GM10266 (cell line): ENCODE measurements around the gene AP1G2.
"Not testable (repeated sequence)": the region's sequence is repeated elsewhere in the genome, so short reads cannot be mapped to it uniquely, and the experiment has no call there.

Source experiments
- DNase-seq: peaks from one replicate; pipeline ENCODE4 v3.0.0; 2012; ENCODE audit errors: extremely low spot score
- CTCF ChIP-seq: IDR thresholded peaks from 2 replicates; pipeline ENCODE4 v1.5.1; 2012; ENCODE audit warnings: mild to moderate bottlenecking, low read depth; ENCODE audit not compliant: control insufficient read depth, insufficient read depth; ENCODE audit errors: missing control alignments

The AP1G2 gene

GRCh38 chr14:23538785-23539184, 28.8 kb downstream of the AP1G2 start:
- TF ChIP-seq CTCF, result no peak
- no peak for DNase-seq

DNA sequence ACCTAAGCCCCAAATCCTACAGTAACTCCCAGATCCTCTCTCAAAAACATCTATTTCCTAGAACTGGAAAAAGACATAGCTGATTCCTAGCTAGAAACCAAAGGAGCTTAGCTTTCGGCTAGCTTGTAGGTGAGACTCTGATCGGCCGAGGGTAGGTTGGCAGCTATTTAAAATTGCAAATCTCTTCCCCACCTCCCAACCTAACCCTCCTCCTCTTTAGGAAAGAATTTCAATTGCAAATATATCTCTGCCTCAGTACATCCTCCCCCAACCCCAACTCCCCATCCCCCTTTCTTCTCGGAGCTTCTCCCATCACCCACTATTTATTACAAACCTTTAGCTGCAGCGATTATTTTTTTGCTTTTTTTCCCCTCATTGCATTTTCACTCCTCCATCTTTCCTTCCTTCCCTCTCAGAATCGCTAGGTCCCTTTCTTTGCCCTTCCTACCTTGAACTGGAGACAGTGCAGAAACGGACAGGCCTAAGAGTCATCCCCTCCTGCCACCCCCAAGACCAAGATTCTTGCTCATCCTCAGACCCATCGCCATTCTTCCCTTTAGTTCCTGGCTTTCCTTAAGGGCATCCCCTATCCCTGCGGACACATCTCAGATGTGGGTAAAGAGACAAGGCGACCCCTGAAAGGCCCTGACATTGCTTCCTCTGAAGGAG, 29.4 kb downstream of the AP1G2 start:
- no peak for TF ChIP-seq CTCF
- DNase-seq, result no peak

DNA sequence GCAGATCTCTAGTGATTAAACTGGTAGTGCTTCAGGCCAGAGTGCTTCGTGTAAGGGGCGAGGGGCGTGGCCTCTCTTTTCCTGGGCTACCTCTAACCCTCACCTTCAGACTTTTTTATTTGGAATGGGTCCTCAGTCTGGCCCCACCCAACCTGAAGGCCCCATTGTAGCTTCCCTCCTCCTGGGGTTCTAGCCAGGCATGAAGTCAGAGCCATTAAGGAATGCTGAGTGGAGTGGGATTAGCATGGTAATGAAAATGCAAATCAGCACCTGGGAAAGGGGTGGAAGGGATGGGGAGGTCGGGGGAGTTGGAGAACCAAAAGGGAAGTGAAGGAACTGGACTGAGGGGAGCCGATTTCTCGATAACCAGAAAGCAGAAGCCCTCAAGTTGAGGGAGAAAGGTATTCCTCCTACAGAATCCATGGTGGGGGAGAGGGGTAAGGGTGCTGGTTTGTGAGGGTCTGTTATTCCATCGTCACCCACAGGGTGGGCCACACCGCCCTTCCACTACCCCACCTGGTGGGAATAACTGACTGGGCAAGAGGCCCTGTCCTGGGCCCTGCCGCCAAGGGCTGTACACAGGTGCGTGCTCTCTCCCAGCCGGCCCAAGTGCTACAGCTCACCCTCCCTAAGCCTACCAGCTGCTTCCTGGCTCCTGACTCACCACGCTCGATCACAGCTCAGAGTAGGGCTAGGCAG, 30.1 kb downstream of the AP1G2 start:
- DNase-seq, result no peak
- no peak for TF ChIP-seq CTCF

- not testable (repeated sequence) for DNase-seq
Observed at GRCh38 chr14:23536906-23537305, 30.7 kb downstream of the AP1G2 start.

- TF ChIP-seq CTCF, result no peak
- no peak for DNase-seq
Observed at GRCh38 chr14:23536494-23536893, 31.1 kb downstream of the AP1G2 start.

DNA sequence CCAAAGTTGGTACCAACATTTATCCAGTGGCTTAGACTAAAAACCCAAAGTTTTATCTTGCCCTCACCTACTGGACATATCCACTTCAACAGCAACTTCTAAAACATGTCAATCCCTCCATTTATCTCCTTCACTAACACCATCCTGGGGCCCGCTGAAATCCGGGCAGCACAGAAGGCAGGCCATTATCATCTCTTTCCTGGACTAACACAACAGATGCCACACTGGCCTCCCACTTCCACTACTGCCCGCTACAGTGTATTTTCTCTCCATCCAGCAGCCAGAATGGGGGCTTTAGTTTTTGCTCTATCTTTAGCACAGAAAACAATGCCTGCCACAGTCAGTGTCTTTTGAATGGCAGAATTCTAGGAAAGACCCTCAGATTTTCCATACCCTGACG, 31.6 kb downstream of the AP1G2 start:
- no peak for DNase-seq
- no peak for TF ChIP-seq CTCF

DNA sequence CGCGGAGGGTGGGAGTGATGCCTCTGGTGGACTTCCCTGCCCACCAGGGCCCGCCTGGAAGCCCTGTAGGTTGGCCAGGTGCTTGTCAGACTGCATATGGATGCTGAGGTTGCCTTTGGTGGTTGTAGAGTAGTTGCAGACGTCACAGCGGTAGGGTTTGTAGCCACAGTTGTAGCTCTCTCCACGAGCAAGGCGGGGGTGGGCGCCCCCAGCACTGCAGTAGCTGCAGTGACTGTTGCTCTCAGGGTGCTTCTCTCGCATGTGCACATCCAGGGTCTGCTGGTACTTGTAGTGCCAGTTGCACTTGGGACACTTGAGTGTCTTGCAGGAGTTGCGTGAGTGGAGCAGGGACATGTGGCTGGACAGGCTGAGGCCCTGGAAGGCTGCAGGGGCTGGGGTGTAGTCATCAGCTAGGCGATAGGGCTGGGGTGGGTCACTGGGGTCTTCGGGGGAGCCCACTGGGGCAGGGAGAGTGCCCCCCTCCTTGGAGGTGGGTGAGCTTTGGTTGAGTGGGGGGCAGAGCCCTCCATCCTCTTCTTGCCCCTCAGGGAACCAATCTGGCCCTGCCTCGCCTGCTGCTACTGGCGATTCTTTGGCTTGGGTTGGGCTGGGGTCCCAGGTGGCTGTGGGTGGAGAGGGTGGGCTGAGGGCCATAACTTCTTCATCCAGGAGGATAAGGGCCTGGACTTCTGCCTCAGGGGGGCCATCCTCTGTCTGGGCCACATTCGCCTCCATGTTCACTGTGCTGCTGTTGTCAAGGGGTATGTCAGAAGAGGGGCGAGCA, 33.7 kb downstream of the AP1G2 start:
- no peak for TF ChIP-seq CTCF
- no peak for DNase-seq
